Glutamatergic neuron (in vitro differentiated cells): ENCODE data around the gene SLC48A1. TPM values are rescaled to one million over a fixed set of nuclear protein-coding genes. Genes with fewer than 3 reads are reported as not detected.

Source experiments
- DNase-seq: peaks from one replicate; pipeline ENCODE4 v3.0.0; 2022
- H3K27ac Mint-ChIP-seq: one replicate; pipeline ENCODE4 v1.8.0; 2020; ENCODE audit warnings: mild to moderate bottlenecking, mixed read lengths, inconsistent platforms; ENCODE audit not compliant: unreplicated experiment
- H3K27me3 Mint-ChIP-seq: one replicate; pipeline ENCODE4 v1.8.0; 2020; ENCODE audit warnings: mild to moderate bottlenecking, moderate library complexity, mixed read lengths, inconsistent platforms; ENCODE audit not compliant: unreplicated experiment
- H3K36me3 Mint-ChIP-seq: one replicate; pipeline ENCODE4 v1.8.0; 2020; ENCODE audit warnings: mild to moderate bottlenecking, mixed read lengths, inconsistent platforms; ENCODE audit not compliant: unreplicated experiment
- H3K4me1 Mint-ChIP-seq: one replicate; pipeline ENCODE4 v1.8.0; 2020; ENCODE audit warnings: mild to moderate bottlenecking, low read depth, mixed read lengths, inconsistent platforms; ENCODE audit not compliant: unreplicated experiment
- H3K4me3 Mint-ChIP-seq: one replicate; pipeline ENCODE4 v1.8.0; 2020; ENCODE audit warnings: mild to moderate bottlenecking, mixed read lengths, inconsistent platforms; ENCODE audit not compliant: unreplicated experiment
- H3K9me3 Mint-ChIP-seq: one replicate; pipeline ENCODE4 v1.8.0; 2020; ENCODE audit warnings: mild to moderate bottlenecking, moderate library complexity, mixed read lengths, inconsistent platforms; ENCODE audit not compliant: unreplicated experiment
- CTCF ChIP-seq: fragments of 200-600 bp; sonication (generic); IDR thresholded peaks from one replicate; pipeline ENCODE4 v1.5.0; 2021; ENCODE audit not compliant: partially characterized antibody, unreplicated experiment
- total RNA-seq: library from RNA; stranded (reverse); fragmentation: NEBNext Ultra II Directional; extraction: Animal tissue kit (Norgen Biotek cat#: 25700); gene quantifications from one replicate; pipeline ENCODE4 v1.2.1, GENCODE V29; 2021; ENCODE audit not compliant: unreplicated experiment

The SLC48A1 gene
- total RNA-seq, 1 donor from 2014 or later, result 15.7 TPM

- H3K9me3 Mint-ChIP-seq, result peaks cover 5% of the 10 kb centered on the region
- no peaks in the 10 kb centered on the region for H3K36me3 Mint-ChIP-seq
- H3K27me3 Mint-ChIP-seq, result peaks cover 9% of the 10 kb centered on the region
- TF ChIP-seq CTCF, result peak; percentile 82
- DNase-seq, result peak; percentile 77
- no peak within 1 kb of the TSS for H3K27ac Mint-ChIP-seq
- H3K4me1 Mint-ChIP-seq, result peaks cover 15% of the 10 kb centered on the region
- peak within 1 kb of the TSS; percentile 68 for H3K4me3 Mint-ChIP-seq
Observed at GRCh38 chr12:47758834-47759690, 14.0 kb upstream of the SLC48A1 start, which contains the start of gene RAPGEF3. TSS of gene RAPGEF3 (minus strand) at chr12:47758880. CDS start at chr12:47758556, 324 bp downstream.

GRCh38 chr12:47762850-47763465, 10.1 kb upstream of the SLC48A1 start:
- peaks cover 7% of the 10 kb centered on the region for H3K27me3 Mint-ChIP-seq
- H3K4me1 Mint-ChIP-seq, result peaks cover 15% of the 10 kb centered on the region
- H3K27ac Mint-ChIP-seq, result peak overlapping the region; percentile 59
- TF ChIP-seq CTCF, result no peak
- no peak overlapping the region for H3K4me3 Mint-ChIP-seq
- peaks cover 6% of the 10 kb centered on the region for H3K9me3 Mint-ChIP-seq
- no peak for DNase-seq
- H3K36me3 Mint-ChIP-seq, result no peaks in the 10 kb centered on the region

GRCh38 chr12:47763481-47764346, 9.3 kb upstream of the SLC48A1 start:
- H3K27me3 Mint-ChIP-seq, result peaks cover 7% of the 10 kb centered on the region
- no peak overlapping the region for H3K4me3 Mint-ChIP-seq
- no peak for DNase-seq
- no peak for TF ChIP-seq CTCF
- H3K9me3 Mint-ChIP-seq, result peaks cover 6% of the 10 kb centered on the region
- peak overlapping the region; percentile 18 for H3K27ac Mint-ChIP-seq
- peaks cover 15% of the 10 kb centered on the region for H3K4me1 Mint-ChIP-seq
- no peaks in the 10 kb centered on the region for H3K36me3 Mint-ChIP-seq

- H3K27ac Mint-ChIP-seq, result no peak overlapping the region
- H3K4me3 Mint-ChIP-seq, result no peak overlapping the region
- H3K27me3 Mint-ChIP-seq, result peaks cover 7% of the 10 kb centered on the region
- peaks cover 15% of the 10 kb centered on the region for H3K4me1 Mint-ChIP-seq
- DNase-seq, result no peak
- no peaks in the 10 kb centered on the region for H3K36me3 Mint-ChIP-seq
- H3K9me3 Mint-ChIP-seq, result peaks cover 5% of the 10 kb centered on the region
- TF ChIP-seq CTCF, result no peak
Observed at GRCh38 chr12:47766502-47767215, 6.4 kb upstream of the SLC48A1 start.
